H1 (cell line): ENCODE data around the gene ADAMTS15. TPM values are rescaled to one million over a fixed set of nuclear protein-coding genes. Genes with fewer than 3 reads are reported as not detected.
A peak's percentile ranks its signal among the peaks of the same experiment; 100 is the strongest.

Experiments
- CTCF ChIA-PET: fragments of 300-600 bp; sonication (Branson Sonifier 250); formaldehyde crosslinking; loops from one replicate; lab custom pipeline; 2021; ENCODE audit not compliant: partially characterized antibody; lab: Charles Lee
- POLR2A ChIA-PET: fragments of 300-600 bp; sonication (Branson Sonifier 250); formaldehyde crosslinking; loops from one replicate; lab custom pipeline; 2021; ENCODE audit warnings: inconsistent platforms; ENCODE audit not compliant: partially characterized antibody; lab: Charles Lee
- DNase-seq, 2 experiments: peaks; one replicate each; pipeline versions ENCODE4 v3.0.0 to v3.0.0-alpha.2; 2010 to 2022; ENCODE audit warnings: low spot score in 2 of 2, low read depth in 1 of 2, mixed read lengths in 1 of 2
- FAIRE-seq: peaks from 2 replicates; lab custom pipeline; 2011; peaks lifted over from hg19 to GRCh38; lab: Jason Lieb, UNC
- H2AFZ ChIP-seq: 2 replicates; pipeline ENCODE4 v1.8.1; 2012; ENCODE audit warnings: low read length, inconsistent platforms
- H2AK5ac ChIP-seq: 2 replicates; pipeline ENCODE4 v1.6.1; 2013; ENCODE audit warnings: low read depth, low read length
- H2BK120ac ChIP-seq: replicated peaks from 2 replicates; pipeline ENCODE3; 2013; ENCODE audit warnings: low read depth, low read length, inconsistent platforms
- H2BK12ac ChIP-seq: 2 replicates; pipeline ENCODE4 v1.6.1; 2013; ENCODE audit warnings: low read depth, low read length
- H2BK15ac ChIP-seq: 2 replicates; pipeline ENCODE4 v1.6.1; 2013; ENCODE audit warnings: low read length
- H2BK20ac ChIP-seq: 2 replicates; pipeline ENCODE4 v1.6.1; 2013; ENCODE audit warnings: low read length
- H2BK5ac ChIP-seq: 2 replicates; pipeline ENCODE4 v1.6.1; 2013; ENCODE audit warnings: low read depth, low read length
- H3K14ac ChIP-seq: 2 replicates; pipeline ENCODE4 v1.6.1; 2013; ENCODE audit warnings: inconsistent platforms; ENCODE audit not compliant: insufficient read length
- H3K18ac ChIP-seq: 2 replicates; pipeline ENCODE4 v1.6.1; 2013; ENCODE audit warnings: low read length; ENCODE audit errors: extremely low read depth
- H3K23ac ChIP-seq: 2 replicates; pipeline ENCODE4 v1.6.1; 2013; ENCODE audit warnings: inconsistent platforms; ENCODE audit not compliant: insufficient read length
- H3K23me2 ChIP-seq: 2 replicates; pipeline ENCODE4 v1.6.1; 2013; ENCODE audit warnings: low read depth, low read length
- H3K27ac ChIP-seq: 2 replicates; pipeline ENCODE4 v1.6.1; 2011; ENCODE audit warnings: low read depth, low read length, inconsistent platforms
- H3K27me3 ChIP-seq, 4 experiments: replicated peaks in 1 of 4; 1 replicate in 1 of 4; 2 replicates in 3 of 4; pipeline versions ENCODE4 v1.6.1 to v1.8.1; 2011 to 2013; ENCODE audit warnings: low read length in 3 of 4, mild to moderate bottlenecking in 3 of 4, inconsistent platforms in 2 of 4, mixed read lengths in 2 of 4, moderate library complexity in 1 of 4; ENCODE audit not compliant: control insufficient read depth in 3 of 4, insufficient read depth in 3 of 4; ENCODE audit errors: extremely low read depth in 1 of 4
- H3K36me3 ChIP-seq, 4 experiments: 2 replicates each; pipeline versions ENCODE4 v1.6.1 to v1.8.1; 2011 to 2013; ENCODE audit warnings: mild to moderate bottlenecking in 4 of 4, low read length in 3 of 4, moderate library complexity in 2 of 4, control low read depth in 1 of 4, inconsistent platforms in 1 of 4; ENCODE audit not compliant: insufficient read depth in 4 of 4, control insufficient read depth in 2 of 4
- H3K4ac ChIP-seq: replicated peaks from 2 replicates; pipeline ENCODE3; 2013; ENCODE audit warnings: low read length, low read depth, mixed read lengths, inconsistent platforms; ENCODE audit not compliant: insufficient read length
- H3K4me1 ChIP-seq, 4 experiments: replicated peaks in 1 of 4; 1 replicate in 1 of 4; 2 replicates in 3 of 4; pipeline versions ENCODE4 v1.6.1 to v1.8.1; 2011 to 2013; ENCODE audit warnings: low read length in 3 of 4, inconsistent platforms in 2 of 4, mixed read lengths in 1 of 4; ENCODE audit not compliant: insufficient read depth in 4 of 4, control insufficient read depth in 3 of 4
- H3K4me2 ChIP-seq, 2 experiments: 2 replicates each; pipeline versions ENCODE4 v1.6.1 to v1.8.1; 2011 to 2013; ENCODE audit warnings: low read depth in 2 of 2, low read length in 2 of 2, control low read depth in 1 of 2, inconsistent platforms in 1 of 2, mild to moderate bottlenecking in 1 of 2; ENCODE audit not compliant: insufficient read depth in 1 of 2
- H3K4me3 ChIP-seq, 4 experiments: fragments of 200-600, 300-600 bp in 1 of 4; sonication (generic), shearing (Covaris generic), sonication (Bioruptor Twin) in 1 of 4; 2 replicates each; pipeline versions ENCODE4 v1.5.1 to v1.8.1; 2011 to 2016; ENCODE audit warnings: low read length in 4 of 4, low read depth in 3 of 4, control low read depth in 2 of 4, inconsistent platforms in 2 of 4, mild to moderate bottlenecking in 2 of 4, mixed read lengths in 1 of 4, moderate library complexity in 1 of 4; ENCODE audit not compliant: insufficient read depth in 2 of 4; ENCODE audit errors: extremely low read depth in 1 of 4
- H3K56ac ChIP-seq: replicated peaks from 2 replicates; pipeline ENCODE3; 2013; ENCODE audit warnings: low read depth, mild to moderate bottlenecking, mixed read lengths, low read length, inconsistent platforms; ENCODE audit not compliant: insufficient read length
- H3K79me1 ChIP-seq: 2 replicates; pipeline ENCODE4 v1.6.1; 2013; ENCODE audit warnings: low read depth, low read length, control low read depth
- H3K79me2 ChIP-seq, 2 experiments: 2 replicates each; pipeline versions ENCODE4 v1.6.1 to v1.8.1; 2012 to 2013; ENCODE audit warnings: low read length in 2 of 2, mild to moderate bottlenecking in 2 of 2, inconsistent platforms in 1 of 2; ENCODE audit not compliant: insufficient read depth in 2 of 2, control insufficient read depth in 1 of 2
- H3K9ac ChIP-seq, 4 experiments: replicated peaks in 1 of 4; 1 replicate in 1 of 4; 2 replicates in 3 of 4; pipeline versions ENCODE4 v1.6.1 to v1.8.1; 2011 to 2013; ENCODE audit warnings: low read depth in 3 of 4, low read length in 3 of 4, control low read depth in 2 of 4, mild to moderate bottlenecking in 2 of 4, moderate library complexity in 2 of 4, inconsistent platforms in 1 of 4; ENCODE audit errors: extremely low read depth in 1 of 4
- H3K9me3 ChIP-seq, 2 experiments: 2 replicates each; pipeline versions ENCODE4 v1.6.1 to v1.8.1; 2012 to 2013; ENCODE audit warnings: mild to moderate bottlenecking in 2 of 2, moderate library complexity in 2 of 2, control low read depth in 1 of 2, inconsistent platforms in 1 of 2, low read depth in 1 of 2, low read length in 1 of 2, mixed read lengths in 1 of 2; ENCODE audit not compliant: insufficient read depth in 2 of 2
- H4K20me1 ChIP-seq, 2 experiments: replicated peaks in 1 of 2; 2 replicates each; pipeline versions ENCODE3 to v1.8.1; 2011 to 2013; ENCODE audit warnings: inconsistent platforms in 2 of 2, low read length in 2 of 2, mild to moderate bottlenecking in 1 of 2; ENCODE audit not compliant: insufficient read depth in 2 of 2, control insufficient read depth in 1 of 2
- H4K5ac ChIP-seq: 2 replicates; pipeline ENCODE4 v1.6.1; 2013; ENCODE audit warnings: low read length, low read depth, mixed read lengths, inconsistent platforms; ENCODE audit not compliant: insufficient read length
- H4K8ac ChIP-seq: 2 replicates; pipeline ENCODE4 v1.8.0; 2013; ENCODE audit warnings: mild to moderate bottlenecking, moderate library complexity, low read length, inconsistent platforms; ENCODE audit not compliant: insufficient read depth; ENCODE audit errors: extremely low read depth
- H4K91ac ChIP-seq: replicated peaks from 2 replicates; pipeline ENCODE3; 2013; ENCODE audit warnings: low read length, mixed read lengths, inconsistent platforms; ENCODE audit not compliant: insufficient read length
- ASH2L ChIP-seq: fragments of 200-600, 300-600 bp; sonication (generic); IDR thresholded peaks from one replicate; pipeline ENCODE4 v1.7.1; 2017; ENCODE audit warnings: low read length
- CHD1 ChIP-seq: IDR thresholded peaks from 2 replicates; pipeline ENCODE4 v1.6.1; 2012; ENCODE audit warnings: low read depth, low read length, improper control_type of control experiment
- MAFK ChIP-seq: IDR thresholded peaks from 2 replicates; pipeline ENCODE4 v1.6.1; 2012; ENCODE audit warnings: low read depth, mild to moderate bottlenecking, improper control_type of control experiment, low read length
- RAD21 ChIP-seq, 2 experiments: IDR thresholded peaks in 1 of 2; conservative IDR thresholded peaks in 1 of 2; 2 replicates each; pipeline ENCODE4 v1.6.1; 2011; ENCODE audit warnings: low read depth in 2 of 2, low read length in 2 of 2, improper control_type of control experiment in 1 of 2, inconsistent platforms in 1 of 2, mild to moderate bottlenecking in 1 of 2, moderate library complexity in 1 of 2
- TEAD4 ChIP-seq: IDR thresholded peaks from 2 replicates; pipeline ENCODE4 v1.6.1; 2012; ENCODE audit warnings: low read depth, low read length, inconsistent platforms, mixed read lengths
- YY1 ChIP-seq: IDR thresholded peaks from 2 replicates; pipeline ENCODE4 v1.6.1; 2011; ENCODE audit warnings: low read depth, mild to moderate bottlenecking, low read length
- WGBS, 2 experiments: shearing (Covaris generic) in 1 of 2; methylation state at CpG; one replicate each; pipeline versions ENCODE4 v1.1.6 to v1.1.7; 2013 to 2015; ENCODE audit warnings: low lambda C conversion rate in 2 of 2, mixed read lengths in 2 of 2, inconsistent platforms in 1 of 2, low coverage in 1 of 2, missing lambda C conversion rate in 1 of 2; ENCODE audit not compliant: insufficient replicate concordance in 2 of 2, insufficient coverage in 1 of 2, insufficient read length in 1 of 2; ENCODE audit errors: extremely low coverage in 1 of 2, missing lambda C conversion rate in 1 of 2; 5-methylcytosine and 5-hydroxymethylcytosine counted together
- polyA plus RNA-seq, 7 experiments: library from polyadenylated mRNA; depleted of rRNA in 3 of 7; stranded (reverse) in 5 of 7; unstranded in 2 of 7; fragments of >200 nt in 5 of 7; fragments of 200-250 nt in 2 of 7; gene quantifications; 1 replicate in 5 of 7; 2 replicates in 1 of 7; 4 replicates in 1 of 7; pipeline versions ENCODE4 v1.2.1 to v1.2.3, GENCODE V29; 2011 to 2013; ENCODE audit warnings: missing spikeins in 2 of 7, mixed read lengths in 2 of 7
- total RNA-seq: library from RNA; stranded (reverse); fragmentation: NEBNext Ultra II Directional; extraction: Animal tissue kit (Norgen Biotek cat#: 25700); gene quantifications from 2 replicates; pipeline ENCODE4 v1.2.1, GENCODE V29; 2021

ADAMTS15 gene
- total and polyA plus RNA-seq, 2 of the 8 experiments (the other 6 are each of a cell fraction or from before 2014, with no cell fraction given), result 1.7 to 4.7 TPM

GRCh38 chr11:130415731-130416529 lies 32.5 kb upstream of the ADAMTS15 start:
- H3K23me2 ChIP-seq, result no peaks in the 10 kb centered on the region
- H2BK12ac ChIP-seq, result 0 out of 2 replicates have a peak overlapping the region, but pooled peaks have one; percentile 42
- no peak overlapping the region for H3K56ac ChIP-seq
- H4K20me1 ChIP-seq, result no peaks in the 10 kb centered on the region
- CTCF ChIA-PET, result interaction anchor here (0.5 to 5.9 kb wide), 9 partner anchors 9 to 203 kb away, joined by 3 to 31 read pairs (median 5); partner anchors contain the start of gene ADAMTS8
- no peak for DNase-seq
- peak overlapping the region; percentile 55; the same call in 1 of the 2 replicates for H2BK15ac ChIP-seq
- POLR2A ChIA-PET, result interaction anchor here (0.9 to 4.5 kb wide), 9 partner anchors 10 to 413 kb away, joined by 3 to 26 read pairs (median 3); partner anchors contain the start of gene PRDM10
- peak overlapping the region; percentile 73; the same call in 1 of the 2 replicates for H3K18ac ChIP-seq
- H3K27ac ChIP-seq, result no peak overlapping the region
- no peak overlapping the region for H4K5ac ChIP-seq
- no peaks in the 10 kb centered on the region for H3K79me2 ChIP-seq
- no peak overlapping the region for H3K23ac ChIP-seq
- H3K9me3 ChIP-seq, result no peaks in the 10 kb centered on the region
- H2BK20ac ChIP-seq, result no peak overlapping the region; the same call in 1 of the 2 replicates
- no peak overlapping the region for H4K8ac ChIP-seq
- H2AK5ac ChIP-seq, result no peak overlapping the region
- FAIRE-seq, result no peak
- H3K14ac ChIP-seq, result no peak overlapping the region
- H3K9ac ChIP-seq, result no peak overlapping the region
- H3K4ac ChIP-seq, result no peak overlapping the region
- no peak overlapping the region for H3K4me2 ChIP-seq
- H2BK120ac ChIP-seq, result no peak overlapping the region
- H3K79me1 ChIP-seq, result no peaks in the 10 kb centered on the region
- 92% methylated on average over 37 of the region's 37 CpGs; no CpG with 5 or more reads in 1 of the 2 experiments for WGBS, 2 experiments
- no peaks in the 10 kb centered on the region; a peak in 1 of 7 replicates for H3K4me1 ChIP-seq
- 0 out of 8 replicates have a peak, but pooled peaks cover 0 to 4% (median 0%) of the 10 kb centered on the region in 4 experiments for H3K36me3 ChIP-seq
- no peak overlapping the region for H2AFZ ChIP-seq
- TF ChIP-seq RAD21 (IDR thresholded peaks at IDR 0.05 in 1 of 2, conservative IDR thresholded peaks at IDR 0.05 in 1 of 2; ENCODE audit: low read depth in 2 of 2, low read length in 2 of 2), result peak in 1 of 2 experiments; percentile 14; a peak in 1 of 4 replicates
- TF ChIP-seq TEAD4, result no peak
- TF ChIP-seq YY1, result no peak
- TF ChIP-seq ASH2L, result no peak
- TF ChIP-seq CHD1, result no peak
- TF ChIP-seq MAFK, result no peak
- TF ChIP-seq, all 59 proteins: peak for 1
- Histone ChIP-seq H3K4me3 (no peak overlapping the region), H4K91ac (peak overlapping the region; percentile 47), H2BK5ac (peak overlapping the region; percentile 87; the same call in 1 of the 2 replicates), H3K27me3 (no peaks in the 10 kb centered on the region)
